ENCODE measurements around the gene STAC3. TPM values are rescaled to one million over a fixed set of nuclear protein-coding genes. Genes with fewer than 3 reads are reported as not detected.

STAC3 gene
- total RNA-seq, 3 donors from 2014 or later (not counting 1 experiment from before 2014, with no cell fraction given), result 2.4 to 4.1 (median 3.8) TPM

DNA sequence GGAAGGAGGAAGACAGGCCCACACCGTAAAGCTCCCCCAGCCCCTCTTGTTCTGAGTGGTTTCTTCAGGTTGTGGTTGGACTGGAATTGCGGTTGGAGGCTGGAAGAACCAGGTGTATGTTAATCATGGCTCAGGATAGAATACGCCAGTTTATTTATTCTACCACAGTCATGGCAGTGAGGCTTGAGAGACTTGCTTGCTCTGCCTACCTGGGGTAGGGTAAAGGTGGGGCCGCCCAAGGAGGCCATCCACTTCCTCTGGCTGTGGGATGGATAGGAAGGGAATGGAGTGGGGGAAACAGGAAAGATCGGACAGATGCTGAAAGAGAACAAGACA lies 13.4 kb downstream of the STAC3 start:
- Histone ChIP-seq H3K27me3 (ENCODE audit: control insufficient read depth, insufficient read depth, low read length) (peaks cover 68% of the 10 kb centered on the region), H3K27ac (ENCODE audit: low read length) (no peak overlapping the region), H3K9me3 (ENCODE audit: control insufficient read depth, insufficient read depth, low read length) (no peaks in the 10 kb centered on the region), H3K4me3 (ENCODE audit: low read length) (no peak overlapping the region), H3K4me1 (ENCODE audit: control insufficient read depth, insufficient read depth, low read length) (peaks cover 83% of the 10 kb centered on the region), H3K36me3 (ENCODE audit: control insufficient read depth, insufficient read depth, low read length) (peaks cover 19% of the 10 kb centered on the region)
- H3K4me1 Mint-ChIP-seq, result peaks cover 40 to 65% of the 10 kb centered on the region in 2 donors
- peak overlapping the region; percentile 32 to 48 for H3K27ac Mint-ChIP-seq
- WGBS (ENCODE audit: insufficient coverage), result 39% methylated on average over 5 of the region's 5 CpGs
- intact Hi-C loops (cut with micrococcal nuclease), result no loop called here
- H3K27me3 Mint-ChIP-seq (ENCODE audit: low read depth in 2 of 2), result peaks cover 57 to 61% of the 10 kb centered on the region in 2 donors
- peaks cover 9% of the 10 kb centered on the region for H3K36me3 Mint-ChIP-seq
- ATAC-seq (no peak), DNase-seq (peak in 1 of 2 donors; percentile 17)
- H3K4me3 Mint-ChIP-seq, result peak overlapping the region; percentile 77
- TF ChIP-seq, protein P1, sequence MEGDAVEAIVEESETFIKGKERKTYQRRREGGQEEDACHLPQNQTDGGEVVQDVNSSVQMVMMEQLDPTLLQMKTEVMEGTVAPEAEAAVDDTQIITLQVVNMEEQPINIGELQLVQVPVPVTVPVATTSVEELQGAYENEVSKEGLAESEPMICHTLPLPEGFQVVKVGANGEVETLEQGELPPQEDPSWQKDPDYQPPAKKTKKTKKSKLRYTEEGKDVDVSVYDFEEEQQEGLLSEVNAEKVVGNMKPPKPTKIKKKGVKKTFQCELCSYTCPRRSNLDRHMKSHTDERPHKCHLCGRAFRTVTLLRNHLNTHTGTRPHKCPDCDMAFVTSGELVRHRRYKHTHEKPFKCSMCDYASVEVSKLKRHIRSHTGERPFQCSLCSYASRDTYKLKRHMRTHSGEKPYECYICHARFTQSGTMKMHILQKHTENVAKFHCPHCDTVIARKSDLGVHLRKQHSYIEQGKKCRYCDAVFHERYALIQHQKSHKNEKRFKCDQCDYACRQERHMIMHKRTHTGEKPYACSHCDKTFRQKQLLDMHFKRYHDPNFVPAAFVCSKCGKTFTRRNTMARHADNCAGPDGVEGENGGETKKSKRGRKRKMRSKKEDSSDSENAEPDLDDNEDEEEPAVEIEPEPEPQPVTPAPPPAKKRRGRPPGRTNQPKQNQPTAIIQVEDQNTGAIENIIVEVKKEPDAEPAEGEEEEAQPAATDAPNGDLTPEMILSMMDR (IDR thresholded peaks at IDR 0.05), result no peak
- no peaks in the 10 kb centered on the region for H3K9me3 Mint-ChIP-seq

GRCh38 chr12:57236925-57237595 lies 13.9 kb downstream of the STAC3 start:
- TF ChIP-seq, protein P1 (IDR thresholded peaks at IDR 0.05), result no peak
- ATAC-seq (no peak), DNase-seq (peak in 1 of 2 donors; percentile 44)
- Histone ChIP-seq H3K27me3 (ENCODE audit: control insufficient read depth, insufficient read depth, low read length) (peaks cover 64% of the 10 kb centered on the region), H3K36me3 (ENCODE audit: control insufficient read depth, insufficient read depth, low read length) (peaks cover 24% of the 10 kb centered on the region), H3K9me3 (ENCODE audit: control insufficient read depth, insufficient read depth, low read length) (no peaks in the 10 kb centered on the region), H3K4me3 (ENCODE audit: low read length) (no peak overlapping the region), H3K4me1 (ENCODE audit: control insufficient read depth, insufficient read depth, low read length) (peaks cover 78% of the 10 kb centered on the region), H3K27ac (ENCODE audit: low read length) (no peak overlapping the region)
- Mint-ChIP-seq H3K4me3 (peak overlapping the region; percentile 77), H3K27me3 (ENCODE audit: low read depth in 2 of 2) (peaks cover 52 to 58% of the 10 kb centered on the region in 2 donors), H3K36me3 (peaks cover 9% of the 10 kb centered on the region), H3K4me1 (peaks cover 36 to 60% of the 10 kb centered on the region in 2 donors), H3K9me3 (no peaks in the 10 kb centered on the region), H3K27ac (peak overlapping the region; percentile 32 to 48)
- WGBS (ENCODE audit: insufficient coverage), result 35% methylated on average over 8 of the region's 9 CpGs
- intact Hi-C loops (cut with micrococcal nuclease), result no loop called here

GRCh38 chr12:57236201-57236924 lies 14.6 kb downstream of the STAC3 start:
- Histone ChIP-seq H3K4me1 (ENCODE audit: control insufficient read depth, insufficient read depth, low read length) (peaks cover 71% of the 10 kb centered on the region), H3K4me3 (ENCODE audit: low read length) (no peak overlapping the region), H3K36me3 (ENCODE audit: control insufficient read depth, insufficient read depth, low read length) (peaks cover 30% of the 10 kb centered on the region), H3K27me3 (ENCODE audit: control insufficient read depth, insufficient read depth, low read length) (peaks cover 58% of the 10 kb centered on the region), H3K9me3 (ENCODE audit: control insufficient read depth, insufficient read depth, low read length) (no peaks in the 10 kb centered on the region), H3K27ac (ENCODE audit: low read length) (no peak overlapping the region)
- Mint-ChIP-seq H3K36me3 (peaks cover 9% of the 10 kb centered on the region), H3K27ac (no peak overlapping the region), H3K4me3 (no peak overlapping the region), H3K4me1 (peaks cover 33 to 53% of the 10 kb centered on the region in 2 donors), H3K27me3 (ENCODE audit: low read depth in 2 of 2) (peaks cover 45 to 51% of the 10 kb centered on the region in 2 donors), H3K9me3 (no peaks in the 10 kb centered on the region)
- intact Hi-C loops (cut with micrococcal nuclease), result no loop called here
- ATAC-seq (no peak), DNase-seq (no peak)
- TF ChIP-seq, protein P1 (IDR thresholded peaks at IDR 0.05), result no peak
- 14% methylated on average over 40 of the region's 40 CpGs for WGBS (ENCODE audit: insufficient coverage)

All from natural killer cell (primary cell).